Neural progenitor cell (in vitro differentiated cells): Measurements from ENCODE around the gene ANO7.

Experiments
- CTCF ChIP-seq: fragments of 200-600 bp; sonication (generic); IDR thresholded peaks from 2 replicates; pipeline ENCODE4 v1.5.1; 2017; ENCODE audit warnings: antibody characterized with exemption, mild to moderate bottlenecking
- EZH2 ChIP-seq: fragments of 200-600 bp; sonication (generic); IDR thresholded peaks from 2 replicates; pipeline ENCODE4 v1.6.1; 2017; ENCODE audit warnings: antibody characterized with exemption, mild to moderate bottlenecking, moderate library complexity
- EZH2phosphoT487 ChIP-seq: fragments of 200-600 bp; sonication (generic); IDR thresholded peaks from 2 replicates; pipeline ENCODE4 v1.6.1; 2017; ENCODE audit warnings: antibody characterized with exemption

- no peak for TF ChIP-seq CTCF
- no peak for TF ChIP-seq EZH2phosphoT487
- TF ChIP-seq EZH2 = no peak
Measured at GRCh38 chr2:241238693-241239198, 50.3 kb downstream of the ANO7 start.
